HCEC 1CT (cell line): Measurements from ENCODE around the gene POMC.
"Not testable (repeated sequence)": the region's sequence is repeated elsewhere in the genome, so short reads cannot be mapped to it uniquely, and the experiment has no call there.

Experiments used
- DNase-seq: peaks from one replicate; pipeline ENCODE4 v3.0.0-alpha.2; 2017

The POMC gene

DNA sequence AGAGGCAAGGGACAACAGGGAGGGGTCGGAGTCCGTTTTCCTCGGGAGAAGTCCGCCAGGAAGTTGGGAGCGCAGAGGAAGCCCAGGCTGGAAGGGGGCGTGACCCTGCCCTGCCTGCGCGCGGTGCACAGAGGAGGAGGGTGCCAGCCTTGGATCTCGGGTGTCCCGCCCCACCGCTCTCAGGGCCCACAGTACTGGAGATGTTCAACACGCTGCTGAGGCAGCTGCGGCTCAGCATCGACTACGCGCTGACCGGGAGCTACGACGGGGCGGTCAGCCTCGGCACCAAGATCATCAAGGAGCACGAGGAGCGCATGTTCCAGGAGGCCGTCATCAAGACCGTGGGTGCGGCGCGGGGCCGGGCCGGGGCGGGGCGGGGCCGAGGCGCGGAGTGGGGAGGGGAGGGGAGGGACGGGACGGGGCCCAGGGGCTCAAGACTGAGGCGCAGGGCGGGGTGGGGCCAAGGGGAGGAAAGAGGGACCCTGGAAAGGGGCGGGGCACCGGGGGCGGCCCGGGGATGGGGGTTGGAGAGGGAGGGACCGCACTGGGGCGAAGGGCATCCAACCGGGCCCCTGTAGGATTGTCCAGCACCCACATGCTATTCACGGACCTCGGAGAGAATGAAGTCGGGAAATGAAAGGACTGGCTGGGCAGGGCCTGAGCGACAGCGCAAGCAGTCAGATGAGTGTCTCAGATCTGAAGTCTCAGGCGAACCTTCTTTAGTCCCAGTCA, 36.6 kb downstream of the POMC start:
- DNase-seq = no peak

DNA sequence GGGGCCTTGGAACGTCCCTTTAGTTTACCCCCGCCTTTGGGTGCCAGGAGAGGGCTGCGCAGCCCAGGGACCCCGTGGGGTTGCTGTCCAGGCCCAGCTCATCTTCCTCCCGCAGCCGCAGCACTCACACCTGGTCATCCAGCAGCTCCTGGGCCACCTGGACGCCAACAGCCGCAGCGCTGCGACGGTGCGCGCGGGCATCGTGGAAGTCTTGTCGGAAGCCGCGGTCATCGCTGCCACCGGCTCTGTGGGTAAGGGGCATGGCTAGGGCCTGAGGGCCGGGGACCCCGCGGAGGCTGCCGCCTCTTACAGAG, 37.2 kb downstream of the POMC start:
- DNase-seq = no peak

- no peak for DNase-seq
Observed at GRCh38 chr2:25129901-25130520, 38.4 kb downstream of the POMC start.

- peak; percentile 17 for DNase-seq
Observed at GRCh38 chr2:25127646-25128045, 40.7 kb downstream of the POMC start.

GRCh38 chr2:25127071-25127470, 41.3 kb downstream of the POMC start:
- not testable (repeated sequence) for DNase-seq

DNA sequence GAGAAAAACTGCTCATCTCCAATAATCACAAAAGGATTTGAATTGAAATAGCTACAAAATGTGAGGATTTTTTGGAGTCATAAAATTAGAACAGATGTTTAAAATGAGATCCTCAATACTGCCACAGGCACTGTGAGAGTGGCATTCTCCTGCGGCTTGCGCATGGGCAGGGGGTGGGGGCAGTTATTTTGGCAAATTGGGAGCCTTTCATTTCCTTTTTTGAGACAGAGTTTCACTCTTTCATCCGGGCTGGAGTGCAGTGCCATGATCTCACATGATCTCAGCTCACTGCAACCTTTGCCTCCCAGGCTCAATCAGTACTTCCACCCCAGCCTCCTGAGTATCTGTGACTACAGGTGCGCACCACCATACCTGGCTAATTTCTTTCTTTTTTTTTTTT, 42.4 kb downstream of the POMC start:
- no peak for DNase-seq

- no peak for DNase-seq
Observed at GRCh38 chr2:25125189-25125588, 43.2 kb downstream of the POMC start.

- DNase-seq = no peak
Observed at GRCh38 chr2:25123682-25124081, 44.7 kb downstream of the POMC start.

GRCh38 chr2:25122367-25122766, 46.0 kb downstream of the POMC start:
- no peak for DNase-seq

GRCh38 chr2:25119263-25119662, 49.1 kb downstream of the POMC start:
- DNase-seq = no peak

DNA sequence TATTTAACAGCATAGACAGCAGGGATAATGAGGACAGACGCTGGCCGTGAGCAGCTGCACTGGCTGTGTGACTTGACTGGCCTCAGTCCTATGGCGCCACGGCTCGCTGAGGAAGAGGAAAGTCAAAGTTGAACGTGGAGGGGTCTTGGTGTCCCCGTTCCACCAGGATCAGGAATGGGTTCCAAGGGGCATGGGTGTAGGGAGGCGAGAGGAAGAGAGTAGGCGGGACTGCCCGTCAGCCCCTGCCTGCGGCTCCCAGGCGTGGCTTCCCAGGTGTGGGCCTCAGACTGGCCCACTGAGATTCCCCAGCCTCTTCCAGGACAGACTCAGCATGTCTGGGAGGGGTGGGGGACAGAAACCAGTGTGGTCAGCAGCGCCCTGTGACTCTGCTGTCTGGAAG, 51.4 kb downstream of the POMC start:
- DNase-seq = no peak

DNA sequence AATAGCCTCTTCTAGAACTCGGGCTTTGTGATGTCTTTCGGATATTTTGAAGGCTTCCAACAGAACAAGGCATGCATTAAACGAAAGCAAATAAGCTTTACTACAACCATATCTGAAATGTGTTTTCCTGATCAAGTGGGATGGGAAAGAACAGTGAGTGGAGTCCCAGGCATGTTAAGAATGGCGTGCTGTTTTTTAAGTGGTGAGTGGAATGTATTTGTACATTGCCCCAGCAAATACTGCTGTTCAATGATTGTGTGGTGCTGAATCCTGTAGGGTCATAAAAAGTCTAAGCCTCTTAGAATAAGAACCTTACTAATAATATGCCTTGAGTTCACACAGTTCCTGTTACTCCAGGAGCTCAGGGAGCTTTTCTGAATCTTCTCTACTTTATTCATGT, 52.5 kb downstream of the POMC start:
- DNase-seq = peak; percentile 10

DNA sequence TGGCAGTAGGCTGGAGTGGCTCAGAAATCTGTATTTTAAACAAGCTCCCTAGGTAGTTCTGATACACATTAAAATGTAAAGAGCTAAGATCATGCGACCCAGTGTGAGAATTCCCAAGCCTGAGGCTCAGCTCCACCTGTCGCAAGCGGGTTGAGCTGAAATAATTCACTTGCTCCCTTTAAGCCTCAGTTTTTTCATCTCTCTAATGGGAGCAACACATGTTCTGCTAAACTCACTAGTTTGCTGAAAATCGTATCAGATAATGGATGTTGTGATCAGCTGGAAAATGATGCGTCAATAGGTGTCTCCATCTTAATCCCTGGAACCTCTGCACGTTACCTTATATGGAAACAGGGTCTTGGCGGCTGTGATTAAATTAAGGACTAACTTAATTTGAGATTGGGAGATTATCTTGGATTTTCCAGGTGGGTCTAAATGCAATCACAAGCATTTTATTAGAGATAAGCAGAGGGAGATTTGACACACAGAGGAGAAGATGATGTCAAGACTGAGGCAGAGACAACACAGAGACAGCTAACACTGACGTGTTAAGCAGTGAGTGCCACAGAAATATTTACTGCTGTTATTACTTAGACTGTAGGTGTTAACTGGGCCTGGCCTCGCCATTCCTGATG, 53.0 kb downstream of the POMC start:
- no peak for DNase-seq

- DNase-seq = no peak
Observed at GRCh38 chr2:25112113-25112512, 56.3 kb downstream of the POMC start.
